GM18520 (cell line): ENCODE results near the gene ADAMTS7.
"Not testable (repeated sequence)": the region's sequence is repeated elsewhere in the genome, so short reads cannot be mapped to it uniquely, and the experiment has no call there.

Experiments
- ATAC-seq: cut with Tn5 transposase; IDR thresholded peaks from one replicate; pipeline ENCODE4 v1.9.1; 2021; ENCODE audit not compliant: unreplicated experiment

Gene ADAMTS7

DNA sequence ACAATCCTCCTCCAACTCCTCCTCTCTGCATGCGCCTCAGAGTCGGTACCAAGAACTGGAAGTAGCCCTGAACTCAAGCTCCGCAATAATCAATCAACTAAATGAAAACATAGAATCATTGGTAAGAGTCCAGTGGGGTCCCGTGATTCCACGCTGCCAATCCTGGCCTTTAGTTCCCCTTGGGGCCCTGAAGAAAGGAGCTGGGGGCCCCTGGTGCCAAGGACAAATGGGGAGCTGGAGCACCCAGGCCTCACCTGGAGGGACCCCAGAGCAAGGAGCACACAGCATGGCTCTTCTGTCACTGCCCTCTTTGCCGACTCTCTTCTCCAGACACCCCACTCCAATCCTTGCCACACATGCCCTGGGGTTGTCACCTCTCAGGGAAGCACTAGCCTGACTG lies 80.3 kb downstream of the ADAMTS7 start:
- no peak for ATAC-seq

DNA sequence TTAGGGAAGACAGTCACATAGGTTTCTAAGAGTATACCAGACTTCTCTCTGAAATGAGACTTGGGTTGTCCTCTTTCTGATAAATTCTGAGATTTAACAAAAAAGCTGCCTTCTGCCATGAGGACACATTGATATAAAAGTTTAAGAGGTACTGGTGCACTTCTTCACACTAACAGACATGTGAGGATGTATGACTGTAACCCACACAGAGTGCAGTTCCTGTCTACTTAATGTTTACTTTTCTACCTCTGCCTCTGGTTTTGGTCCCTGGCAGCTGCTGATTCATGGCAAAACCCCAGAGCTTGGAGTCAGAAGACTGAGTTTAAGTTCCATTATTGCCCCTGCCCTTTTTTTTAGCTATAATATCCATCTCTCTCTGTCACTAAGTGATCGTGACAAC lies 82.8 kb downstream of the ADAMTS7 start:
- not testable (repeated sequence) for ATAC-seq

DNA sequence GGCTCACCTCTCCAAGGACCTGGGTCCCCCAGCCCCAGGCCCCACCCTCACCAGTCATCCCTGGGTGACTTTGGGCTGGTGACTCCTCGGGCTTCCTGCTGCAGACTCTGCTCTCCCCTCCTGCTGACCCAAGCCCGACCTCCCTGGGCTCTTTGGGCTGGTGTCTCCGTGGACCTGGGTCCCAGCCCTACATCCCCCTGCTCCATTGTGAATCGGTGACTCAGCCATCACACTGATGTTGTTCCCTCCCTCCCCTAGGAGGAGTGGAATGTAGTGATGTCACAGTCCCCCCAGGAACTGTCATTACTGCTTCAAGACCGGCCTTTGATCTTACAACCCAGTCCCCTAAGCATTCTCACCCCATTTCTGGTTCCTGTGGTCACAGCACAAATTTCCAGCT lies 83.7 kb downstream of the ADAMTS7 start:
- no peak for ATAC-seq

DNA sequence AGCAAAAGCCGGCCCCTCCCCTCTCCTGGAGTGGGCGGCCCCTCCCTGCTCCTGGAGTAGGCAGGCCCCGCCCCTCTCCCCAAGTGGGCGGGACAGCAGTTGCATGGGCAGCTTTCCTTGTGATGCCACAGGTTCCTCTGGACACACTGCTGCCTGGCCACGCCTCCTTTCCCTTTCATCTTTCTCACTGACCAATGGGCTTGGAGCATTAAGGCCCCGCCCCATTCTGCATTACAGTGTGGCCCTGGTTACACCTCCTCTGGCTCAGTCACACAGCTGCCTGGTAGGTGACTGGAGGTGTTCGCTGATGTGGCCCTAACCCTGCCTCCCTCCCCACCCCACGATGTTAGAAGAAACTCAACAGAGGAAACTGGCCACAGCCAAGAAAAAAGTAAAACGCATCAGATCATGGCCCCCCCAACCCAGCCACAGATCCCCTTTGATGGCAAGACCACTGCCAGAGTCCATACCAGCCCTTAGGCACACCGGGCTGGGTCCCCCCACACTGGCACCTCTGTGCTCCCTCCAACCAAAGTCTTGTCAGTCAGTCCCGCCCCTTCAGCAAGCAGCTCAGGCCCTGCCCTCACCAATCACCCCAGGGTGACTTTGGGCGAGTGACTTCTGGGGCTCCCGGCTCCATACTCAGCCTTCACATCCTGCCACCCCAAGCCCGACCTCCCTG lies 84.3 kb downstream of the ADAMTS7 start:
- ATAC-seq: no peak

DNA sequence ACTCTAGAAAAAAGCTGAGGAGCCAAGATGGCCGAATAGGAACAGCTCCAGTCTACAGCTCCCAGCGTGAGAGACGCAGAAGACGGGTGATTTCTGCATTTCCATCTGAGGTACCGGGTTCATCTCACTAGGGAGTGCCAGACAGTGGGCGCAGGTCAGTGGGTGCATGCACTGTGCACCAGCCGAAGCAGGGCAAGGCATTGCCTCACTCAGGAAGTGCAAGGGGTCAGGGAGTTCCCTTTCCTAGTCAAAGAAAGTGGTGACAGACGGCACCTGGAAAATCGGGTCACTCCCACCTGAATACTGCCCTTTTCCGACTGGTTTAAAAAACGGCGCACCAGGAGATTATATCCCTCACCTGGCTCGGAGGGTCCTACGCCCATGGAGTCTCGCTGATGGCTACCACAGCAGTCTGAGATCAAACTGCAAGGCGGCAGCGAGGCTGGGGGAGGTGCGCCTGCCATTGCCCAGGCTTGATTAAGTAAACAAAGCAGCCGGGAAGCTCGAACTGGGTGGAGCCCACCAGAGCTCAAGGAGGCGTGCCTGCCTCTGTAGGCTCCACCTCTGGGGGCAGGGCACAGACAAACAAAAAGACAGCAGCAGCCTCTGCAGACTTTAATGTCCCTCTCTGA lies 91.3 kb downstream of the ADAMTS7 start:
- ATAC-seq: not testable (repeated sequence)

DNA sequence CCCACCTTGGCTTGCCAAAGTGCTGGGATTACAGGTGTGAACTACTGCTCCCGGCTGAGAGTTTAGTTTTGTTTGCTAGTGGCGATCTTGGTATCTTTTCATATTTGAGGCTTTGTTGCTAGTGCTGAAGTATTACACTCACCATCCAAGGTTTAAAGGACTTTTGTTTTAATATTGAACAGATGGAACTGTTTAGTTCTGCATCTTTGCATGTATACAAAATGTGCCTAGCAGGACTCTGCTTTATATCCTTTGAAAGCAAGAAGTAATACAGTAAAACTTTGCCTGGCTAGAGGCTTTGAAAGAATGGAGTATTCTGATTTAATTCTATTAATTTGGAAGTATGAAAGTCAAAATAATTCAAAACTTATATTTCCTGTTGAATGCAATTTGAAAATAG lies 92.4 kb downstream of the ADAMTS7 start:
- no peak for ATAC-seq

DNA sequence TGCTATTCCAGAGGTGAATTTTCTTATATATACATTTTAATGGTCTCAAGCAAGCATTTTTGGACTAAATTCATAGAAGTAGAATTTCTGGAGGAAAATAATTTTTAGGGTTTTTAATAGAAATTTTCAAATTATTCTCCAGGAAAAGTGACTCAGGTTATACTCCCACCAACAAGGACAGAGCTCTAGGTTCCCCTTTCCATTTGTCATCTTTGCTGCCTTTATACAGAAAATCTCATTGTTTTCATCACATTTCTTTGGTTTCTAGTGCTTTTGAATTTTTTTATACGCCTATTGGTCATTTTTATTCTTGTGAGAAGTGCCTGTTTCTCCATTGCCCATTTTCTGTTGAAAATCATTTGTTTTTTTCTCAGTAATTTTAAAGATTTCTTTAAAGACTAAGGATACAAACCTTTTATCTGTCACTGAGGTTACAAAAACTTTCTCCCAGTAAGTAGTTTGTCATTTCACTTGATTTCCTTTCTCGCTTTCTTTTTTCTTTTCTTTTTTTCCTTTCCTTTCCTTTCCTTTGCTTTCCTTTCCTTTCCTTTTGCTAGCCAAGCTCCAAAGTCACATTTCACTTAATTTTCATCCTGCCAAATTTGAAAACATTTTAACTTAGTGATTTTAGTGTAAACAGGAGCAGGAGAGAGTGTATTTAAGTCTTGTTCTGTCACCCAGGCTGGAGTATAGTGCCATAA lies 93.2 kb downstream of the ADAMTS7 start:
- no peak for ATAC-seq

DNA sequence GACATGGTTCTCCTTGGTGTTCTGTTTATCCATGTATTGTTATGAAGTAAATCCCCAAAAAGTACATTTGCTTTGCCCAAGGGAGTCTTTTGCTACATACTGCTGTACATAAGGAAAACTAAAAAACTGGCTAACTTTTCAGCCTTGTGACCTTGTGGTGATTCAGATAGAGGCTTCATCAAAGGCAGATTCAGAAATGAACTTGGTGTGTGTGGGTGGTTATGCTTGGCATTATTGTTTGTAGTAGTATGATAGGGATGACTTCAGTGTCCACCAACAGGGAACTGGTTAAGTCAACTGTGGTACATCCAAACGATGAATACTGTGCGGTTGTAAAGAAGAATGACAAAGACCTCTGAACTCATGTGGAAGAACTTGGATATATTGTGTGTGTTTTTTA lies 94.6 kb downstream of the ADAMTS7 start:
- ATAC-seq: no peak

DNA sequence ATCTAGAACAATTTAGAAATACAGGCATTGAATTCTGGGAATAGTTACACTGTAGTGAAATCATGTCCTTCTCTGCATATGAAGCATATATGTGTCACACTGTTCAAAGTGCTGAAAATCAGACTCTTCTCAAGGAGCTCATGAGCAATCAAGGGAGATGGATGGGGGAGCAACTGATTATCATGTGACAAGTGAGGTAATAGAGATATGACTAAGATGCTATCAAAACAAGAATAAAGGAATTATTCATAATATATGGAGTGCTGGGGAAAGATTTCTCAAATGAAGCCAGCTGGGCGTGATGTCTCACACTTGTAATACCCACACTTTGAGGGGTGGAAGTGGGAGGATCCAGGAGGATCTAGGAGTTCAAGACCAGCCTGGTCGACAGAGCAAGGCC lies 95.3 kb downstream of the ADAMTS7 start:
- ATAC-seq: no peak

DNA sequence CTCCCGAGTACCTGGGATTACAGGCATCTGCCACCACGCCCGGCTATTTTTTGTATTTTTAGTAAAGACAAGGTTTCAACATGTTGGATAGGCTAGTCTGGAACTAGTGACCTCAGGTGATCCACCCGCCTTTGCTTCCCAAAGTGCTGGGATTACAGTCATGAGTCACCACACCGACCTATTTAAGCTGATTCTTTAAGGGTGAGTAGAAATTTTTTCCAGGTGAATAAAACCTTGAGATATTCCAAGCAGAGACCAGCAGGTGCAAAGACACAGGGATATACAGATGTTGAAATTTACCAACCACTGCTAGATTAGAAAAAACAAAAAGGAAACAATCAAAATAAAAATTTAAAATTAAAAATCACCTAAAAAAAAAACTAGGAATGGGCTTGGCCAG lies 95.8 kb downstream of the ADAMTS7 start:
- no peak for ATAC-seq

DNA sequence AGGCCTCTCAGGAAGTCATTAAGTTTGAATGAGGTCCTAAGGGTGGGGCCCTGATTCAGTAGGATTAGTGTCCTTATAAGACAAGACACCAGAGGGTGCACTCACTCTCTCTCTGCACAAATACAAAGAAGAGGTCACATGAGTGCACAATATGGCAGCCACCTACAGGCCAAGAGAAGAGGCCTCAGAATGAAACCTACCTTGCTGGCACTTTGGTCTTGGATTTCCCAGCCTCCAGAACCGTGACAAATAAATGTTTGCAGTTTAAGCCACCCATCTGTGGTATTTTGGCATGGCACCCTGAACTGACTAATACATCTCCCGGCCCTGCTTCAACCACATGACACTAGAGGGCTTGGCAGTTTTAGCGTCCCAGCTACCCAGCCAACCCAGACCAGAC lies 96.4 kb downstream of the ADAMTS7 start:
- ATAC-seq: no peak

DNA sequence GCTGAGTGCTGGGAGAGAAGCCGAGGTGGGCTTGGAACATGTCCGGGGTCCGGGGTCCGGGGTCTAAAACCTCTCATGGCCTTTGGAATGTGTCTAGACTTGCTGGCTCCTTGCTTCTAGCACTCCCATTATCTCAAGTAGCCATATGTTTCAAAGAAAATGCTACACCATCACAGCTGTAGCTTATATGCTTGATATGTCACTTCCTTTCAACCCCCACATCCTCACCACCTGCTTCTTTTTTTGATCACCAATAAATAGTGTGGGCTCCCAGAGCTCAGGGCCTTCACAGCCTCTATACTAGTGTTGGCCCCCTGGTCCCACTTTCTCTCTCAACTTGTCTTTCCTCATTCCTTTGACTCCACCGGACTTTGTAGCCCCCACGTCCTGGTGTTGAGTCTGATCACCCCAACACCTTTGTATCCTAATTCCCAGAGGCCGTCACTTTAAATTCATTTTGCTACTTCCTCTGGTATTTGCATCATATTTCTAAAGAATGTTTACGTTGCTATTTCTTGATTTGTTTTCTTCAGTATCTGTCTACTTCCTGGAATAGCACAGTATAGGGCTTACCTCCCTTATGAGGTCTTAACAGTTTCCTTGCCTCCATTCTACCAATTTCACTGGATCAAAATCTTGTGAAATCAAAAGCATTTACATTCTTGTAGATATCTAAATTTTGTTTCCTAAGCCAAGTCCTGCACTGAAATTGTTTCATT lies 98.3 kb downstream of the ADAMTS7 start:
- ATAC-seq: no peak

DNA sequence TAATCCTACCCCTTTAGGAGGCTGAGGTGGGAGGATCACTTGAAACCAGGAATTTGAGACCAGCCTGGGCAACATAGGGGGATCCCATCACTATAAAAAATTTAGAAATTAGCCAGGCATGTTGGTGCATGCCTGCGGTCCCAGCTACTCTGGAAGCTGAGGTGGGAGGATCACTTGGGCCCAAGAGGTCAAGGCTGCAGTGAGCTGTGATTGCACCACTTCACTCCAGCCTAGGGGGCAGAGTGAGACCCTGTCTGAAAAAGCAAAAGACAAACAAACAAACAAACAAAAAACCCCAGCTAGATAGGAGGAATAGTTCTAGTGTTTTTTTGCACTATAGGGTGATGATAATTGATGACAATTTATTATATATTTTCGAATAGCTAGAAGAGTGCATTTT lies 99.6 kb downstream of the ADAMTS7 start:
- no peak for ATAC-seq

DNA sequence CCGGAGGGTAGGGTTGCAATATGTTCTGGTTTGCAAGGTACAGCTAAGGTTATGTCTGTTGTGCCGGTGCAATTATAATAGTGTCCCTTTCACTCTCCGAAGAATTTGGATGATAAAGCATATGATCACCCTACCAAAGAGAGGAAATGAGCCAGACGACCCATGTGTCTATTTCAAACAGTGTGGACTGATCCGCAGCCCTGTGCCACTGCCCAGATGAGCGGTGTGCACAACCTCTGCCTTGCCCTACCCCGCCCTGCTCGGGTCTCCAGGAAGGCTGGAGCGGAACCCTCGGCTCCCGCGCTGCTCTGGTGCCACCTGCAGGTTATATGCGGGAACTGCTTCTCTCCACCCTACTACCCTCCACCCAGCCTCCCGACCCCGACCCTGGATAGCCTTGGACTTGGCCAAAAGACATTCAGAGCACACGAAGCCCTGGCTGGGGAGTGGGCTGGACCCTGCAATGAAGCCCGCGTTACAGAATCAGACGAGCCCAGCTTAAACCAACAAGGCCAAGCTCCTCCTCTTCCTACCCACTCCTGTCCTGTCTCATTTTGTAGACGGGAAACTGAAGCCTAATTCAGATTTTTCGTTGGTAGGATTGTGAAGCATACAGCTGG lies 101.9 kb downstream of the ADAMTS7 start:
- no peak for ATAC-seq
